GF-D8 (cell line): ENCODE results near the gene CLUH.
A peak's percentile ranks its signal among the peaks of the same experiment; 100 is the strongest.

Source experiments
- DNase-seq: peaks from one replicate; lab custom pipeline; 2025; lab: John Stamatoyannopoulos, UW

The CLUH gene

DNA sequence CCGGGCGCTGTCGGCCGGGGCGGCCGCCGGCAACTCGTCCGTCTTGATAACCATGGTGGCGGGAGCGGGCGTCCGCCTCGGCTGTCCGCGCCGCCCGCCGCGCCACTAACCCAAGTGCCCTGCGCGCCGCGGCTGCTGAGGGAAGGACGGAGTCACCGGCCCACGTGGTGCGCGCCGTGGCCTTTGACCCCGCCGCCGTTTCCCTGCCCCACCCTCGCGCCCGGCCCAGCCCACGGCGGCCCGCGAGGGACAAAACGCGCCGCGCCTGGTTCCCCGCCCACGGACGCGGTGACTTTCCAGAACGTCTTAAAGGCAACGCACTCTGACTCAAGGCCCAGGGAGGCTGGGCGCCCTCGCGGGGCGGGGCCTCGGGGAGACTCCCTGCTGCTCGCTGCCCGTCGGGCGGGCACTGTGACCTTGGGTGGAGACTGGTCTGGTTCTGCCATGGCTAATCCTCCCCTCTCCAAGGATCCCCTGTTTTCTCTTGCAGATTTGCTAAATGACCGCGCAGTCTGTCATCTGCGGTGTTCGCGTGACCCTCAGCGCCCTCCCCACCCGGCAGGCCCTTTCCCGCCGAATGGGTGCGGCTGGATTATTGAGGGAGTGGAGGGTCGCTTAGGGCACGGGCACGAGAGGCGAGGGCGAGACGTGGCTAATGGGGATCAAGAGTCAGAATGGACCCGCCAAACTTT is at the start of gene CLUH:
Gene CLUH, minus strand, starts transcription at position 157 of the 692 bp plus-strand sequence. Its CDS starts 103 bp downstream, at position 54.
- DNase-seq: peak; percentile 70

GRCh38 chr17:2758870-2759269 is 47.3 kb upstream of the CLUH start:
- no peak for DNase-seq

DNA sequence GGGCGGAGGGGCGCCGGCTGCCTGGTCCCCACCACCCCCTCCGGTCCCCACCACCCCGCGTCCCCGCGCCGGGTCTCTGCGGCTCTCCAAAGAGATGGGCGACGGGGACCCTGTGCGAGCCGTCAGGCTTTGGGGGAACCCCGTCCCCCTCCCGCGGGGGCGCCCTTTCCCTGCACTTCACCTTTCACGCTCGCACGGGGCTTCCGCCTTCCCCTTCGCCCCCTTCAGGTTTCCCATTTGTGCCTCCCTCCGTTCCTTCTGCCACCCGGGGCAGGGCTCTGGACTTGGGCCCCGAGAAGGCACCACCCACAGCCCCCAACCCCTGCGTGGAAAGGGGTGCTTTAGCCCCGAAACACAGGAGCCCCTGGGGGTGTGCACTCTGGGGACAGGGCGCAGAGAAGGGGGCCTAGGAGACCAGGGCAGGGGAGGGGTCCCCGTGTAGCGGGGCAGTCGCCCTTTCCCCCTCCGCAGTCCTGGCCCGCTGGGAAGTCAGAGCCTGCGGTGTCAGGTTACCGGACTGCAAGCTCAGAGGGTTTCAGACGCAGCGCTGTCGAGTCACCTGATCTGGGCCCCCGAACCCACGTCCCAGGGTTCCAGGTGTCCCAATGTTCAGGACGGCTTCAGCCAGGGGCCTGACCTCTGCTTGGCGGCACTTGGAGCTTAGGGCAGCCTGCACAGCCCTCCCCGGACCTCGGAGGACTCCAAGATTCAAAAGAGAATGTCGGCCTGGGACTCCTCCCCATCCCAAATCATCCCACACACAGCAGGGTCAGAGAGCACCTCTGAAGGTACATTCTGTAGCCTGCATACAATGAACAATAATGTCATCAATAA is 44.5 kb upstream of the CLUH start:
- DNase-seq: no peak

- DNase-seq: no peak
These were observed 39.9 kb upstream of the CLUH start for GRCh38 chr17:2751491-2751890.

DNA sequence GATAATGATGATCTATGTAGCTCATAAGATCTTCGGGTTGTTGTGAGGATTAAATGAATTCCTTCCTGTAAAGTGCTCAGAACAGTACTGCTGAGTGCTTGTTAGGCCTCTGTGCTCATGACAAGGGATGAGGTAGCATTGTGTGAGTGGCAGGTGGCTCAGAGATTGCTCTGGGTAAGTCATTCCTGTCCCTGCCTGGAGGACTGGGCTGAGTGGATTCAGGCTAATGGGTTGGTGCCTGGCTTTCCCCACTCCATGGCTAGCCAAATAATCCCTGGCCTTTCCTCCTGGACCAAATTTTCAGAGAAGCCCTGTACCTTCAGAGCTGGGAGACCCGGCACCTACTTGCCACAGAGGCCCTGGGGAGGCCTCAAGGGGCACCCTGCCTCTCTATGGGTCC is 39.2 kb upstream of the CLUH start:
- no peak for DNase-seq

- no peak for DNase-seq
These were observed 38.2 kb upstream of the CLUH start for GRCh38 chr17:2749784-2750181.

- DNase-seq: no peak
These were observed 37.7 kb upstream of the CLUH start, which contains the start of gene CCDC92B for GRCh38 chr17:2749058-2749783. Gene CCDC92B (minus strand): TSS chr17:2749652. CDS start chr17:2735145, 14,507 bp downstream.

DNA sequence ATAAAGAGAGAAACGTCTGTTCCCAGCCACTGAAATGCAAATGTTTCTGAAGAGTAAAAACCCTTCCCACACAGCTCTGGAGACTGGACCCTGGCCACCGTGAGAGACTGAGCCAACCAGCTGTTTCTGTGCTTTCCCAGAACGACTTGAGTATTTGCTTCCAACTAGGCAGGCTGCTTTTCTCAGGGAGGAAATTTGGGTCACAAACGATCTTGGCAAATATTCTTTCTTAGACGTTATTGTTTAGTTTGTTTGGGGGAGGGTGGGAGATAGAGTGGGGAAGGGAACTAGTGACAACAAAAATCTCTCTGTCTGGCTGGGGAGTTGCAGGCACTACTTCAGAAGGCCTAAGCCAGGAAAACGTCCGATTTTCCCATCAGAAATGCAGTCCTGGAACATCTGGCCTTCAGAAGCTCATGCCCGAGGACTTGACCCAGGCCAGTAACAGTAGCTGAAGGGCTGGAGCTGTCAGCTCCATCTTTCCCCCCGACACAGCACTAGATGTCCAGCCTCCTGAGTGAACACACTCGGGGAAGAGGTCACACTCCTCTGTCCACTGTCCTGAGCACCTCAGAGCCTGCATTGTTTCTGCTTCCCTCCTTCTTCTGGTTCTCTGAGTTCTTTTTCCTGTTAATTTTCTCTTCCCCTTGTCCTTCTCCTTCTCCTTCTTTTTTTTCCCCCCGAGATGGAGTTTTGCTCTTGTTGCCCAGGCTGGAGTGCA is 33.9 kb upstream of the CLUH start:
- no peak for DNase-seq

DNA sequence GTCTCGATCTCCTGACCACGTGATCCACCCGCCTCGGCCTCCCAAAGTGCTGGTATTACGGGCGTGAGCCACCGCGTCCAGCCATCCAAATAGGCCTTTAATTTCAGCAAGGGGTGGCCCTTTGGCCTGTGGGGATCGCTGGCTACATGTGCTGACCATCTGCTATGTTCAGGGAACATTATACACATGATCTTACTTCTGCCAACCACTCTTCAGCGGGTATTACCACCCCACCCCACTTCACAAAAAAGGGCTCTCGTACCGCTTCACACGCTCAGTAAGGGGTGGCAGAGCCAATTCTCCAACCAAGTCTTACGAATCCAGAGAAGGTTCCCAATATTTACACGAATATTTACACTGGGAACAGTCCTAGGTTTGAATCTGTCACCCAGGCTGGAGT is 26.1 kb upstream of the CLUH start:
- DNase-seq: no peak

- no peak for DNase-seq
These were observed 25.4 kb upstream of the CLUH start for GRCh38 chr17:2736956-2737355.

DNA sequence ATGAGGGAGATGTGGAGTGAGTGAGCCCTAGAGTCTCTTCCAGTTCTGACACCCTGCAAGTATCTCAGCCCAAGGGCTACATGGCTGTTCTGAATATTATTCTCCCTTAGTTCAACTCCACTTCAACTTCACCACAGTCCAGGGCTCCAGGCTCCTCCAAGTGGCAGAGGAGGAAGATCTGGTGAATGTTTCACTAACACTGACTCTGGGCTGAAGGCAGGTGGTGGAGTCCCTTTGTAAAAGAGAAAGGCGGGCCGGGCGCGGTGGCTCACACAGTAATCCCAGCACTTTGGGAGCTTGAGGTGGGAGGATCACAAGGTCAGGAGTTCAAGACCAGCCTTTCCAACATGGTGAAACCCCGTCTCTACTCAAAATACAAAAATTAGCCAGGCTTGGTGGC is 24.3 kb upstream of the CLUH start:
- DNase-seq: no peak

- DNase-seq: no peak
These were observed 23.4 kb upstream of the CLUH start for GRCh38 chr17:2734939-2735338.

DNA sequence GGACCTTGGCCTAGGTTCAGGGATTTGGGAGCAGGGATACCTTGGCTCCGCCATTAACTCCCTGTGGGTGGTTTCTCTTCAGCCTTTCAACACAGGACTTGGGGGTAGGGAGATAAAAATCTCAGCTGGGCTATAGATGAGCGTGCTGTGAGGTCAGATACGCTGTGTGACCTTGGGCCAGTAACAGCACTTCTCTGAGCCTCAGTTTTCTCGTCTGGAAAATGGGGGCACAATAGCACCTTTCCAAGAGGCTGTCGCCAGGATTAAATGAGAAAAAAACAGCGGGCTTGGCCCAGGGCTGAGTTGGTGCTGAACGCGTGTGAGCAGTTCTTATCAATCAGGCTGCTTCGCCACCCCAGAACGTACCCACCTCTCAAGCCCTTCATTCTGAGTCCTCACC is 20.2 kb upstream of the CLUH start:
- DNase-seq: no peak

DNA sequence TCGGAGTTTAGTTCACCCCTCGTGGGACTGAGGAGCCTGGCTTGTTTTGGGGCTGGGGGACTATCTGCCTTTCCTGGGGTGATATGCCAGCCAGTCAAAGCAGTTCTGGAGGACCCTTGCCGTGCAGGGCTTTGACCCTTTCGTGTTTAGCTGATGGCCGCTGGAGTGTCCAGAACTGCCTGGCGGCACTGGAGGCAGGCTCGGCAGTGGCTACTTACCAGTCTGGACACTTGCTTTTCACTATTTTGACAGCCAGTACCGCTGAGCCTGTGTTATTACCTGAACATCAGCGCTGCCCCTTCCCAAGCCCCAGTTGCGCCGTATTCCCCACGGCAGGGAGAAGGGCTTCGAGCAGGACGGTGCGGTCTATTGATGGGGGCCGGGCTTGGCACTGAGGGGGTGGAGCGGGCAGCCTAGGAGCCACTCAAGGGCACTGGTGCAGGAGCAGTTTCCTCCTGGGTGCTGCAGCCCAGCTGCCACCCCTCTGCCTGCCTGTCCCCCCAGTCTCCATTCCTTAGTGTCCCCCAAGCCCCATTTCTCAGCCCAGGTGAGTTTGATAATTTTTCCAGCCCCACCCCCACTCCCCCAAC is 19.3 kb upstream of the CLUH start:
- DNase-seq: no peak

GRCh38 chr17:2724784-2725164 is 13.2 kb upstream of the CLUH start:
- no peak for DNase-seq

- no peak for DNase-seq
These were observed 12.6 kb upstream of the CLUH start for GRCh38 chr17:2723997-2724783.

DNA sequence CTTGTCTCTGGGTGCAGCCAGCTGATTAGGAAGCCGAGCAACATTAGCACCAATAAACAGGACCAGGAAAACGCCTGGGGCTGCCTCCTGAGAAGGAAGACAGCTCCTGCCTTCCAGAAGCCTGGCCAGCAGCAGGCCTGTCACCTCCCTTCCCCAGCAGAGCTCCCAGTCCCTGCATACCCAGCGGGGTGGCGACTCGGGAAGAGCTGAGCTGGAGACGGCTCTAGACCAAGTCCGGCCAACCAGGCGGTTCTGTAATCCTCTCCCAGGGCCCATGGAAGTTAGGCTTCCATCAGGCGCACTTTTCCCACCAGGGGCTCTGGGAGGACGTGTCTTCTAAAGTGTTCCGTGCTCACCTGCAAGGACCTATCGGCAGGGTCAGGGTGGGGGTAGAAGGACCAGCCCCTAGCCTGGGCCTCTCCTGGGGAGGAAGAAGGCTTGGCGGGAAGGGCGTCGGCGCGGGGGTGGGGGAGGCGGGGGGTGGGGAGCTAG is 12.0 kb upstream of the CLUH start:
- no peak for DNase-seq

- DNase-seq: no peak
These were observed 11.0 kb upstream of the CLUH start for GRCh38 chr17:2722611-2723010.

DNA sequence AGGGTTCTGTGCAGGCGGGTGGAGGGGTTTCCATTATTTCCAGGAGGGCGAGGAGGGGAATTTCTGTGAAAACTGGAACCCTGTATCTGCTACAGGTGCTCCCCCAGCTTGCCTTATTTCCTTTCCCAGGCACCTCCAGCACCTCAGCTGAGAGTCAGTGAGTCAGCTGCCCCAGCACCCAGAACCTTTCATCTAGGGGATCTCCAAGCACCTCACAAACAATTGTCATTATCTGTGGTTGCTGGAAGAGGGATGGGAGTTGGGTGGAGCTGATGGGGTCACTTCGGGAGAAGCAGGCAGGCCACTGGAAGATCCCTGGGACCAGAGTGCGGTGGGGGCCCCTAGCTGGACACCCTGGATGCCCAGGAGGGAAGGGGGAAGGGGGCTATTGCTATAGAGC is 10.0 kb upstream of the CLUH start:
- no peak for DNase-seq

DNA sequence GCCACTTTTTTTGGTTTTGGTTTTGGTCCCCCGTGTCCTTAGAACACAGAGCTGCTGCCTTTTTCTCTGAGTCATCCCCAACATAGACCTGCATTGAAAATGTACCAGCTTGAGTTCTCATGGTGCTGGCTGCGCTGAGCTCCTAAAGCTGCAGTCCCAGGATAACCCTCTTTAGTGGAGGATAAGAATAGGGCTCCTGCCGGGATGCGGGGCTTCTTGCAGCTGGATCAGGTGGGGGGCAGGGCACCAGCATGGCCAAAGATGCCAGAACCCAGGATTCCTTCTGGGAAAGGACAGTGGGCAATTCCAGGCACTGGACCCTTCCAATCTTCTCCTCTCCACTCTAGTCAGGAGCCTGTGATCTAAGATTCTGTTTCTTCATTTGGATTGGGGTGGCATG is 8.3 kb upstream of the CLUH start:
- no peak for DNase-seq
